WTC11 (cell line): ENCODE results near the gene TARBP1. TPM values are rescaled to one million over a fixed set of nuclear protein-coding genes. Genes with fewer than 3 reads are reported as not detected.

Source experiments
- ATAC-seq: fragments of 200-7000 bp; cut with Tn5 transposase; 2 replicates; pipeline ENCODE4 v1.10.0; 2021; ENCODE audit warnings: mild to moderate bottlenecking, moderate library complexity
- CTCF ChIA-PET: fragments of 300-600 bp; sonication (Branson Sonifier 250); formaldehyde crosslinking; loops from one replicate; lab custom pipeline; 2021; ENCODE audit warnings: antibody characterized with exemption; lab: Charles Lee
- POLR2A ChIA-PET: fragments of 350-600 bp; sonication (Branson Sonifier 250); formaldehyde crosslinking; loops from one replicate; lab custom pipeline; 2021; ENCODE audit warnings: antibody characterized with exemption; lab: Charles Lee
- DNase-seq: peaks from one replicate; pipeline ENCODE4 v3.0.0; 2021; ENCODE audit warnings: low spot score
- H3K27ac Mint-ChIP-seq: 2 replicates; pipeline ENCODE4 v1.8.0; 2021; ENCODE audit warnings: mixed read lengths
- H3K27me3 Mint-ChIP-seq: 2 replicates; pipeline ENCODE4 v1.8.0; 2021; ENCODE audit warnings: low read depth, mild to moderate bottlenecking, moderate library complexity, mixed read lengths
- H3K36me3 Mint-ChIP-seq: 2 replicates; pipeline ENCODE4 v1.8.0; 2021; ENCODE audit warnings: mixed read lengths
- H3K4me1 Mint-ChIP-seq: 2 replicates; pipeline ENCODE4 v1.8.0; 2022; ENCODE audit warnings: mixed read lengths
- H3K4me3 Mint-ChIP-seq: 2 replicates; pipeline ENCODE4 v1.8.0; 2021; ENCODE audit warnings: mild to moderate bottlenecking, moderate library complexity, mixed read lengths
- H3K9me3 Mint-ChIP-seq: 2 replicates; pipeline ENCODE4 v1.8.0; 2021; ENCODE audit warnings: mixed read lengths
- E2F1 ChIP-seq: sonication (generic); formaldehyde crosslinking; IDR thresholded peaks from 2 replicates; pipeline ENCODE4 v1.8.0; 2022; ENCODE audit warnings: mild to moderate bottlenecking, missing genetic modification reagents
- FOXJ3 ChIP-seq: sonication (generic); formaldehyde crosslinking; IDR thresholded peaks from 2 replicates; pipeline ENCODE4 v1.9.0; 2021; ENCODE audit warnings: missing genetic modification reagents, mild to moderate bottlenecking, borderline replicate concordance
- GABPB1 ChIP-seq: sonication (generic); formaldehyde crosslinking; IDR thresholded peaks from 2 replicates; pipeline ENCODE4 v1.8.1; 2023; ENCODE audit warnings: mild to moderate bottlenecking, missing genetic modification reagents
- MAX ChIP-seq: sonication (generic); formaldehyde crosslinking; IDR thresholded peaks from 2 replicates; pipeline ENCODE4 v1.8.0; 2022; ENCODE audit warnings: mild to moderate bottlenecking, missing genetic modification reagents
- NR3C1 ChIP-seq: sonication (generic); formaldehyde crosslinking; conservative IDR thresholded peaks from 2 replicates; pipeline ENCODE4 v1.8.1; 2023; ENCODE audit warnings: low read depth, mild to moderate bottlenecking, missing genetic modification reagents
- PRRX2 ChIP-seq: fragments of 250-450 bp; sonication (Bioruptor Pico); IDR thresholded peaks from 2 replicates; pipeline ENCODE4 v1.8.0; 2021; ENCODE audit warnings: mild to moderate bottlenecking
- RELA ChIP-seq: sonication (generic); formaldehyde crosslinking; IDR thresholded peaks from 2 replicates; pipeline ENCODE4 v1.8.1; 2022; ENCODE audit warnings: missing genetic modification reagents, mild to moderate bottlenecking, borderline replicate concordance
- SOX15 ChIP-seq: fragments of 250-450 bp; sonication (Bioruptor Pico); IDR thresholded peaks from 2 replicates; pipeline ENCODE4 v1.9.0; 2021; ENCODE audit warnings: mild to moderate bottlenecking
- SP1 ChIP-seq: sonication (generic); formaldehyde crosslinking; conservative IDR thresholded peaks from 2 replicates; pipeline ENCODE4 v1.8.1; 2022; ENCODE audit warnings: missing genetic modification reagents
- ZBTB21 ChIP-seq: sonication (generic); formaldehyde crosslinking; IDR thresholded peaks from 2 replicates; pipeline ENCODE4 v1.8.1; 2023; ENCODE audit warnings: mild to moderate bottlenecking, missing genetic modification reagents, borderline replicate concordance
- ZNF138 ChIP-seq: sonication (generic); formaldehyde crosslinking; conservative IDR thresholded peaks from 2 replicates; pipeline ENCODE4 v1.8.1; 2022; ENCODE audit warnings: mild to moderate bottlenecking, moderate library complexity, missing genetic modification reagents
- ZNF232 ChIP-seq: sonication (generic); formaldehyde crosslinking; IDR thresholded peaks from 2 replicates; pipeline ENCODE4 v1.8.0; 2022; ENCODE audit warnings: mild to moderate bottlenecking, missing genetic modification reagents
- ZNF416 ChIP-seq: fragments of 250-450 bp; sonication (Bioruptor Pico); IDR thresholded peaks from 2 replicates; pipeline ENCODE4 v1.9.0; 2021; ENCODE audit warnings: mild to moderate bottlenecking, inconsistent platforms
- ZNF423 ChIP-seq: fragments of 250-450 bp; sonication (Bioruptor Pico); IDR thresholded peaks from 2 replicates; pipeline ENCODE4 v2.1.2; 2022; ENCODE audit warnings: mild to moderate bottlenecking, moderate library complexity
- ZNF532 ChIP-seq: fragments of 250-450 bp; sonication (Bioruptor Pico); IDR thresholded peaks from 2 replicates; pipeline ENCODE4 v1.9.0; 2021; ENCODE audit warnings: mild to moderate bottlenecking, borderline replicate concordance
- ZNF671 ChIP-seq: fragments of 250-450 bp; sonication (Bioruptor Pico); IDR thresholded peaks from 2 replicates; pipeline ENCODE4 v1.8.0; 2021; ENCODE audit warnings: mild to moderate bottlenecking
- total RNA-seq: library from RNA; stranded (reverse); gene quantifications from 3 replicates; pipeline ENCODE4 v1.2.3, GENCODE V29; 2021

The TARBP1 gene
- total RNA-seq, 1 experiment from 2014 or later: 24.0 TPM

GRCh38 chr1:234488054-234489006 lies 9.4 kb upstream of the TARBP1 start:
- H3K27ac Mint-ChIP-seq: no peak overlapping the region
- ATAC-seq (no peak), DNase-seq (no peak)
- no peak for TF ChIP-seq SP1 (CRISPR knock-in tag)
- TF ChIP-seq ZNF671 (CRISPR knock-in tag): no peak
- no peak for TF ChIP-seq SOX15 (CRISPR knock-in tag)
- TF ChIP-seq ZNF138: no peak
- no peak for TF ChIP-seq GABPB1 (CRISPR knock-in tag)
- no peak for TF ChIP-seq ZNF232 (CRISPR knock-in tag)
- TF ChIP-seq ZBTB21: no peak
- no peak for TF ChIP-seq PRRX2 (CRISPR knock-in tag)
- TF ChIP-seq ZNF532 (CRISPR knock-in tag): no peak
- CTCF ChIA-PET: interaction anchor here (1.2 kb wide), 1 partner anchor 605 kb away, joined by 4 read pairs; no protein-coding TSS in a partner anchor
- no peak overlapping the region for H3K4me3 Mint-ChIP-seq
- no peaks in the 10 kb centered on the region for H3K9me3 Mint-ChIP-seq
- peaks cover 48% of the 10 kb centered on the region for H3K27me3 Mint-ChIP-seq
- H3K36me3 Mint-ChIP-seq: no peaks in the 10 kb centered on the region
- POLR2A ChIA-PET: no interaction called here
- peaks cover 26% of the 10 kb centered on the region for H3K4me1 Mint-ChIP-seq

GRCh38 chr1:234486858-234487840 lies 8.2 kb upstream of the TARBP1 start:
- Mint-ChIP-seq H3K4me3 (no peak overlapping the region), H3K9me3 (no peaks in the 10 kb centered on the region), H3K27me3 (peaks cover 60% of the 10 kb centered on the region), H3K4me1 (peaks cover 25% of the 10 kb centered on the region), H3K27ac (no peak overlapping the region), H3K36me3 (no peaks in the 10 kb centered on the region)
- ChIA-PET POLR2A (no interaction called here), CTCF (interaction anchor here (1.4 kb wide), 1 partner anchor 597 kb away, joined by 3 read pairs; no protein-coding TSS in a partner anchor)
- TF ChIP-seq FOXJ3 (CRISPR knock-in tag): no peak
- no peak for TF ChIP-seq E2F1
- no peak for TF ChIP-seq ZNF416 (CRISPR knock-in tag)
- no peak for TF ChIP-seq ZNF423 (CRISPR knock-in tag)
- TF ChIP-seq RELA (CRISPR knock-in tag): no peak
- no peak for TF ChIP-seq NR3C1 (CRISPR knock-in tag)
- TF ChIP-seq MAX (CRISPR knock-in tag): no peak
- DNase-seq (no peak), ATAC-seq (no peak)
